Measurements from ENCODE around the gene CCDC197.
A peak's percentile ranks its signal among the peaks of the same experiment; 100 is the strongest.

Gene CCDC197

GRCh38 chr14:93962701-93963601 lies 34.1 kb upstream of the CCDC197 start:
- no peak for DNase-seq

DNA sequence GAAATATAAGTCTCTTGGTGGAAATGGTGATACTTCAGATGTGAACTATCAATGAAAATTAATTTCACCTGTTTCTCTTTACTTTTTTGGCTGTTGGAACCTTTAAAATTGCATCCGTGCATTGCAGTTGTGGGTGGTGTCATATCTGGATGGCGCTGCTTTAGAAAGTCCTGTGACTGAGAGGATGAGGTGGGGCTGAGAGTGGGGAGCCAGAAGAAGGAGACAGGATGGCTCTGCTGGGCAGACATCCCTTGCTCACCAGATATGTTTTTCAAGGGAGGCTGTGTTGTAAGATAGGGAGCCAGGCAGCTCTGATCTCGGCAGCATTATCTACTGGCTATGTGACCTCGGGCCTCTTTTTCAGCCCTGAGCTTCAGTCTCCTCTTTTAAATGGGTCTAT lies 33.4 kb upstream of the CCDC197 start:
- no peak for DNase-seq

GRCh38 chr14:93964281-93964680 lies 32.8 kb upstream of the CCDC197 start:
- no peak for DNase-seq

DNA sequence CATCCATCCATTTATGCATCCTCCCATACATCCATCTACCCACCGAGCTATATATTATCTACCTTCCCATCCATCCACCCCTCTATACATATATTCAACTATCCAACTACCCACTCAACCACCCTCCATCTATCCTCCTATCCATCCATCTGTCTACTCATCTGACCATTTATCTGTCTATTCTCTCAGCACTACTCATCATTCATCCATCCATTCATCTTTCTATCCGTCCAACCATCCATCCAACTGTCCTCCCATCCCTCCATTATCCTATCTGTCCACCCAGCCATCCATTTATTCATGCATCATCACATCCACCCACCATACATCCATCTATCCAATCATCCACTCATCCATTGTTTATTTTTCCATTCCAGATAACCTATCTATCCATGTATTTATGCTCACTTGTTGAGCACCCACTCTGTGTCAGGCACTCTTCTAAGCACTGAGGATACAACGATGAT lies 32.2 kb upstream of the CCDC197 start:
- no peak for DNase-seq

- no peak for DNase-seq
These were observed 31.7 kb upstream of the CCDC197 start for GRCh38 chr14:93965287-93965821.

DNA sequence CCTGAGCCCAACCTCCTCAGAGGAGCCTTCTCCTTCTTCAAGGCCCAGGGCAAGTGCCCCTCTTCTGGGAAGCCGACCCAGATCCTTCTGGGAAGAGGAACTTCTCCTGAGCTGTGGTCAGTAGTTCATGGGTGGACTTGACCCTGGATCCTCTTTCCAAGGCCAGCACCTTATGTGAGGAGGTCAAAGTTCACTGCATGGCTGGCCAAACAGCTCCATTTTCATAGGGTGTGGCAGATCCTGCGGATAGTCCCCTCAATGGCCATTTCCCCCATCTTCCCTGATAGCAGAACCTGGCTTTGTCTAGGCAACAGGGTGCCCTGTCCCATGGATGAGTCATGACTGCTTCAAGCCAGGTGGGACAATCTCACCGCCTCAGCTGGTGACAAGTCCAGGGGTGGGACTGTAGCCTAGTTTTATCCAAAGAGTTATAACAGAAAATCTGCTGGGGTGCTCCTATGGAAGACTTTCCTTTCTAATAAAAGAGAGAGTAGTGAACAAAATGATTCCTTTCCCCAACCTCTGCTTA lies 31.1 kb upstream of the CCDC197 start:
- DNase-seq, result no peak

- no peak for DNase-seq
These were observed 29.4 kb upstream of the CCDC197 start for GRCh38 chr14:93967637-93968250.

DNA sequence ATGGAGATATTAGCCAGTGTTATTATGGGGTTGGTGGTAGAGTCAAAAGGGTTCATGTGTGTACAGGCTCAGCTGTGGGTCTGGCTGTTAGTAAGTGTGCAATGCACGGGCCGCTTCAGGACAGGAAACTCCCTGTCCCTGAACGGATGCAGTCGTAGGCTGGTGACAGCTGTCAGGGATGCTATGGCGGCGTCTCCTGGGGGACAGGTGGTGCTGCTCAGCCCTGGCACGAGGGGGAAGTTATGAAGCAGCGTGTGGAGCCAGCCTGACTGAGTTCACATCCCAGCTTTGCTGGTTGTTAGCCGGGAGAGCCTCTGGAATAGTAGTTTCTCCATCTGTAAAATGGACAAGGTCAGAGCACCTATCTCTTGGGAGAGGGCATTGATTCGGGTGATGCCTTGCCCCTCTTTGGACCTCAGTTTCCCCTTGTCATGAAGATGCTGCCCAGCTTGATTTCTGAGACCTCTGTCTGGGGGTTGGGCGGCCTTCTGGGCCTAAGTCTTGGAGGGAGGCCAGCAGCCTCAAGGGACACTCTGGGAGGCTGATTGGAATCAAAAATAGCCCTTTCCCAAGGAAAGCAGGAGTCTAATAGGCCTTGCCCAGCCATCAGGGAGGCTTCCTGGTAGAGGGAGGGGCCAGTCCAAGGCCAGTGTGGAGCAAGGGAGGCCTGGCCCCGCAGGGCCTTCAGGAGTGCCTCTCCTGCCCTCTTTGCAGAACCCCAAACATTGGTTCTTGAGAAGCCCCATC lies 27.8 kb upstream of the CCDC197 start:
- no peak for DNase-seq

DNA sequence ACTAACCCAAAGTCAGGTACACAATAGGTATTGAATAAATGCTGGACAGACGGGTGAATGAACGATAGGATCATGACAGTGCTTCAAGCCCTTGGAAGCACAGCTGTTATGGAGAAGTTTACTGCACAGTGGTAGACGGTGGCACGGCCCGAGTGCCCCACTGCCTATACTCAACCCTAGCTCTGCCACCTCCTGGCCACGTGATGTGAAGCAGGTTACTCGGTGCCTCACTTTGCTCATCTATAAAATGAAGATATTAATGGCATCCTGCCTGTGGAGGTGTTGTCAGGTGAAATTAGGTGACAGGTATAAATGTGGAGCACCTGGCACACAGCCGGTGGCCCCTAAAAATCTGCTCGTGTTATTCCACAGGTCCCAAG lies 26.5 kb upstream of the CCDC197 start:
- DNase-seq, result peak; percentile 17

DNA sequence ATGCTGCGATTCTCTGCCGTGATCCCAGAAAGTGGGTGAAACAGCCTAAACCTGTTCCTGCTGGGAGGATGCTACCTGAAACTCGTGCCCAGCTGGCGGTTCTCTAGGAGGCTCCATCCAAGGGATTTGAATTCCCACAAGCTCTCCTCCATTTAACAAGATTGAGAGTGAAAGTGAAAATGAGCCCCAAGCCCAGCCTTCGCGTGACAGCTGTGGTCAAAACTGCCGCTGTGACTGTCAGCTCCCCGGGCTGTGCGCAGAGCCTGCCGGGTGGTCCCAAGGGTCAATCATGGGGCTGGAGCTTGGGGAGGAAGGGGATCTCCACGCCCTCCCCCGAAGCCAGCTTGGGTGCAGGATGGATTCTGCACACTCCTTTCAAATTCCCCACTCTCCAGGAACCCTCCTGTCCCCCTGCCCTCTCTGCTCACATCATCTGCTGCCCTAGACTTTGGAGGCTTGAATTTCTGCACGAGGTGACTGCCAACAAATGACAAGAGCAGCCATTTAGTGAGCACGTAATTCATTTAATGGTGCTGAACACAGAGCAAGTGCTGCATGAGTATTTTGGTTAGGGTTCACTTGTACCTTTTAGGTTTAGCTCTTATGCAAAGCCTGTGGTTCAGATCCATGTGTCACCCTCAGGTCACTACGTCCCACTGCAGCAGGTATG lies 26.0 kb upstream of the CCDC197 start:
- DNase-seq, result no peak

- no peak for DNase-seq
These were observed 25.5 kb upstream of the CCDC197 start for GRCh38 chr14:93971635-93972027.

GRCh38 chr14:93972618-93973205 lies 24.4 kb upstream of the CCDC197 start:
- no peak for DNase-seq

GRCh38 chr14:93973607-93974006 lies 23.5 kb upstream of the CCDC197 start:
- DNase-seq, result no peak

GRCh38 chr14:93974299-93974698 lies 22.8 kb upstream of the CCDC197 start:
- no peak for DNase-seq

DNA sequence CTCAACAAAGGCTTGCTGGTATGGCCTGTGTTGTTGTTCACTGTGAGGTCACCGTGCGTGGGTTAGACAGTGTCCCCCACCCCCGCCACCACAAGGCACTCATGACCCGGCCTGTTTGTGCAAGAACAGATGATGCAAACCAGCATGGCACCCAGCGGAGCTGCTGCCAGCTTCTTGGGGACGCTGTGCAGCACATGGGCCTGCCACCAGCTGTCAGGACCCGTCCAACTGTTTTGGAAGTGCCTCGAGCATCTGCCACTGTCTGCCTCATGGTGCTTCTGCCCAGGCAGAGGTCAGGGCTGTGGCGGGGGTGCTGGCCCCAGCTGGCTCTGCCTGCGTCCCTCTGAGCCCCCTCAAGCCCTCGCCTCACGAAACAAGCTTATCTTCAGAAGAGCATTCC lies 22.3 kb upstream of the CCDC197 start:
- no peak for DNase-seq

GRCh38 chr14:93975791-93976476 lies 21.2 kb upstream of the CCDC197 start:
- no peak for DNase-seq

- DNase-seq, result no peak
These were observed 20.5 kb upstream of the CCDC197 start, which contains the start of gene ASB2 for GRCh38 chr14:93976477-93977057. TSS of gene ASB2 (minus strand) at chr14:93976570. CDS start at chr14:93964539, 12,031 bp downstream.

GRCh38 chr14:93977171-93977570 lies 19.9 kb upstream of the CCDC197 start:
- DNase-seq, result no peak

DNA sequence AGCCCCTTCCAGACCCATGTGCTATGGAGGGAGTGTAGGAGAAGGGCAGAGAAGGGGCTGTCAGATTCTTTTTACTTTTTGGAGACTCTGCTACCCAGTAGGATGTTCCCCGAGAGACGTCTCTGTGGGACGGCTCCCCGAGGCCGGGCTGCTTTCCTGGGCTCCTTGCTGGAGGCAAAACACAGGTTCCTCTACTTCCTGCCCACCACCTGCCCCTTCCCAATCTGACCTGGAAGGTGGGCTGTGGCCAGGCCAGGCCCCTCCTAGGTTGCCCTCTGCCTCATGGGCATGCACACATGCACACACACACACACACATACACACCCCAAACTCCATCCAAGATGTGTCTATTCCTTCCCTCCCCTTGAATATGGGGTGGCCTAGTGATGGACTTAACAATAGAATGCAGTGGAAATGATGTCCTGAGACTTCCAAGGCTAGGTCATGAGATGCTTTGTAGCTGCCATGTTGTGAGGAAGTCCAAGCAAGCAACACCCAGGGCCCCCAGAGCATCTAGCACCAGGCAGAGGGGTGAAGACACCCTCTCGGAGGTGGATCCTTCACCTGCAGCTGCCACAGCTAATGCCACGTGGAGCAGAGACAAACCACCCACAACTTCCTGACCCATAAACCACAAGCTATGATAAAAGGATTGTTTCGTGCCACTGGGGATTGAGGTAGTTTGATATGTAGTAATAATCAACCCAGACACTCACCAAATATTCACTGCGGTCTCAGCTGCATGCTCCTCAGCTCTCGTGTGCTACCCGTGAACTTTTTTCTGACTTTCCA lies 19.1 kb upstream of the CCDC197 start:
- no peak for DNase-seq

DNA sequence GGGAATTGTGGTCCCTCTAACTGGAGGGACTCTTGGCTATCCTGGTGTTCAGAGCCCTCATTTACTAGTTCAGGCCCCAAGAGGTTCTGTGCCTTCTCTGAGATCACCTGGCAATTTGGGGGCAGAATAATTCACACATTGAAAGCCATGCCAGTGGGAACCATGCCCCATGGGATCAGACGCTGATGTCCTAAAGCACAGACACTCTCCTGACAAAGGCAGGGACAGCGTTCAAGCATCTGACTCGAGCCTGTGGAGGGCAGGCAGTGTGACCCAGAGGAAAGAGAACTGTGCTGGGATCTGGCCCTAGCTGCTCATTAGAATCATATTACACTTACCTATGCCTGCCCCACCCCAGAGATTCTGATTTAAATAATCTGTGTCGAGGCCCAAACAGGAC lies 18.4 kb upstream of the CCDC197 start:
- DNase-seq, result no peak

Data from COR-L47 (cell line).